K562 (cell line): Measurements from ENCODE around the gene NEURL4. TPM values are rescaled to one million over a fixed set of nuclear protein-coding genes. Genes with fewer than 3 reads are reported as not detected.

ENCODE experiments used
- E2F6 ChIP-seq, 2 experiments: IDR thresholded peaks; 2 replicates each; pipeline ENCODE4 v1.6.1; 2011; ENCODE audit warnings: borderline replicate concordance in 1 of 2, control low read depth in 1 of 2, low read depth in 1 of 2, low read length in 1 of 2, mild to moderate bottlenecking in 1 of 2, mixed read lengths in 1 of 2, moderate library complexity in 1 of 2; ENCODE audit not compliant: insufficient read depth in 1 of 2, insufficient read length in 1 of 2, poor library complexity in 1 of 2, severe bottlenecking in 1 of 2; ENCODE audit errors: extremely low read depth in 1 of 2
- GATAD2B ChIP-seq: fragments of 450-650 bp; IDR thresholded peaks from 2 replicates; pipeline ENCODE4 v1.6.1; 2017; ENCODE audit warnings: mild to moderate bottlenecking, borderline replicate concordance
- HIVEP1 ChIP-seq: fragments of 250-450 bp; sonication (Bioruptor Pico); IDR thresholded peaks from 2 replicates; pipeline ENCODE4 v1.4.0; 2020; ENCODE audit warnings: mild to moderate bottlenecking
- MYC ChIP-seq, 2 experiments: fragments of 250-450 bp in 1 of 2; sonication (Bioruptor Pico) in 1 of 2; IDR thresholded peaks; 2 replicates each; pipeline versions ENCODE4 v1.5.1 to v1.6.1; 2012 to 2021; ENCODE audit warnings: low read depth in 2 of 2, borderline replicate concordance in 1 of 2, improper control_type of control experiment in 1 of 2, low read length in 1 of 2, mild to moderate bottlenecking in 1 of 2, moderate library complexity in 1 of 2
- TAF15 ChIP-seq: fragments of 200-400 bp; formaldehyde crosslinking; IDR thresholded peaks from 2 replicates; pipeline ENCODE4 v1.6.1; 2017; ENCODE audit warnings: mild to moderate bottlenecking, low read depth, low read length, moderate library complexity
- TEAD2 ChIP-seq: fragments of 450-650 bp; IDR thresholded peaks from 2 replicates; pipeline ENCODE4 v1.6.1; 2016; ENCODE audit warnings: missing genetic modification characterization, control low read depth, missing compliant biosample characterization
- ZFP91 ChIP-seq: sonication (generic); formaldehyde crosslinking; IDR thresholded peaks from 2 replicates; pipeline ENCODE4 v1.8.0; 2022; ENCODE audit warnings: mild to moderate bottlenecking, missing genetic modification reagents
- ZNF174 ChIP-seq: fragments of 250-450 bp; sonication (Bioruptor Pico); IDR thresholded peaks from 2 replicates; pipeline ENCODE4 v1.4.0; 2020; ENCODE audit warnings: mild to moderate bottlenecking
- ZNF395 ChIP-seq: fragments of 200-800 bp; sonication (Bioruptor generic); IDR thresholded peaks from 2 replicates; pipeline ENCODE4 v1.6.1; 2017; ENCODE audit warnings: missing genetic modification characterization, missing compliant biosample characterization
- ZNF445 ChIP-seq: fragments of 250-450 bp; sonication (Bioruptor Pico); IDR thresholded peaks from 2 replicates; pipeline ENCODE4 v1.4.0; 2020; ENCODE audit warnings: low read depth, mild to moderate bottlenecking, moderate library complexity
- ZNF561 ChIP-seq: fragments of 450-650 bp; formaldehyde crosslinking; conservative IDR thresholded peaks from 2 replicates; pipeline ENCODE4 v1.4.0; 2020; ENCODE audit warnings: mild to moderate bottlenecking, moderate library complexity
- ZNF609 ChIP-seq: sonication (generic); formaldehyde crosslinking; IDR thresholded peaks from 2 replicates; pipeline ENCODE4 v1.8.1; 2023; ENCODE audit warnings: missing genetic modification reagents, mild to moderate bottlenecking, borderline replicate concordance
- ZNF766 ChIP-seq: fragments of 200-800 bp; sonication (Bioruptor generic); conservative IDR thresholded peaks from 2 replicates; pipeline ENCODE4 v1.6.1; 2016; ENCODE audit warnings: missing genetic modification characterization, missing compliant biosample characterization
- polyA plus RNA-seq, 8 experiments: library from polyadenylated mRNA; depleted of rRNA in 4 of 8; stranded (reverse) in 5 of 8; unstranded in 3 of 8; fragments of >200 nt; fragmentation: Nextera tagmentation in 2 of 8; fragmentation: Illumina TruSeq in 1 of 8; extraction: Ambion mirVana in 2 of 8; extraction: Trizol in 1 of 8; gene quantifications; 2 replicates each; pipeline versions ENCODE4 v1.2.1 to v1.2.3, GENCODE V29; 2011 to 2014; ENCODE audit warnings: inconsistent platforms in 1 of 8, missing spikeins in 1 of 8
- total RNA-seq, 7 experiments: library from RNA; depleted of rRNA in 6 of 7; stranded (reverse); fragments of >200 nt in 6 of 7; fragmentation: Illumina TruSeq in 2 of 7; extraction: Trizol in 2 of 7; gene quantifications; 2 replicates each; pipeline versions ENCODE4 v1.2.1 to v1.2.3, GENCODE V29; 2011 to 2021; ENCODE audit warnings: low replicate concordance in 1 of 7
- TF ChIP-seq, protein P1 (sequence below): fragments of 250-450 bp; sonication (Bioruptor Pico); IDR thresholded peaks from 2 replicates; pipeline ENCODE4 v1.4.0; 2020; ENCODE audit warnings: mild to moderate bottlenecking, moderate library complexity

The NEURL4 gene
- total and polyA plus RNA-seq, 9 of the 15 experiments (the other 6 are each of a cell fraction or from before 2014, with no cell fraction given): 0.08 to 37.4 (median 11.5) TPM

- no peak for TF ChIP-seq TAF15
- TF ChIP-seq ZNF609 (CRISPR knock-in tag): no peak
- no peak for TF ChIP-seq ZNF445 (CRISPR knock-in tag)
- TF ChIP-seq ZFP91: no peak
- no peak for TF ChIP-seq ZNF395
- TF ChIP-seq GATAD2B: no peak
- TF ChIP-seq ZNF766: no peak
- no peak for TF ChIP-seq TEAD2 (tag)
- TF ChIP-seq MYC (IDR thresholded peaks at IDR 0.05; ENCODE audit: low read depth, low read length): peak; percentile 92
- peak; percentile 46; the same call in 1 of the 2 replicates for TF ChIP-seq MYC (CRISPR knock-in tag; IDR thresholded peaks at IDR 0.05; ENCODE audit: borderline replicate concordance, low read depth)
- no peak for TF ChIP-seq HIVEP1 (CRISPR knock-in tag)
- peak; percentile 66 to 94 for TF ChIP-seq E2F6 (IDR thresholded peaks at IDR 0.05; ENCODE audit: borderline replicate concordance in 1 of 2, extremely low read depth in 1 of 2, insufficient read depth in 1 of 2, insufficient read length in 1 of 2, low read depth in 1 of 2, low read length in 1 of 2, poor library complexity in 1 of 2, severe bottlenecking in 1 of 2)
- TF ChIP-seq, protein P1, sequence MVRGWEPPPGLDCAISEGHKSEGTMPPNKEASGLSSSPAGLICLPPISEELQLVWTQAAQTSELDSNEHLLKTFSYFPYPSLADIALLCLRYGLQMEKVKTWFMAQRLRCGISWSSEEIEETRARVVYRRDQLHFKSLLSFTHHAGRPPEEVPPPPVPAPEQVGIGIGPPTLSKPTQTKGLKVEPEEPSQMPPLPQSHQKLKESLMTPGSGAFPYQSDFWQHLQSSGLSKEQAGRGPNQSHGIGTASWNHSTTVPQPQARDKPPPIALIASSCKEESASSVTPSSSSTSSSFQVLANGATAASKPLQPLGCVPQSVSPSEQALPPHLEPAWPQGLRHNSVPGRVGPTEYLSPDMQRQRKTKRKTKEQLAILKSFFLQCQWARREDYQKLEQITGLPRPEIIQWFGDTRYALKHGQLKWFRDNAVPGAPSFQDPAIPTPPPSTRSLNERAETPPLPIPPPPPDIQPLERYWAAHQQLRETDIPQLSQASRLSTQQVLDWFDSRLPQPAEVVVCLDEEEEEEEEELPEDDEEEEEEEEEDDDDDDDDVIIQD (CRISPR knock-in tag): no peak
- no peak for TF ChIP-seq ZNF561
- no peak for TF ChIP-seq ZNF174
These were observed 47.8 kb downstream of the NEURL4 start, which contains the start of gene SLC2A4 (continued) for GRCh38 chr17:7281074-7281952.
